Endothelial cell of umbilical vein (primary cell): ENCODE results near the gene FRS2. TPM values are rescaled to one million over a fixed set of nuclear protein-coding genes. Genes with fewer than 3 reads are reported as not detected.

Experiments
- BruUV-seq: library from RNA; stranded (reverse); fragments of 400-500 nt; replicated peaks from 2 replicates; lab custom pipeline; 2021; lab: Mats Ljungman, UMichigan
- CTCF ChIA-PET: fragments of 300-600, 350-600 bp; sonication (Branson Sonifier 250); formaldehyde crosslinking; loops from one replicate; lab custom pipeline; 2021; ENCODE audit warnings: antibody characterized with exemption, inconsistent platforms; lab: Charles Lee
- POLR2A ChIA-PET: fragments of 300-600, 350-600 bp; sonication (Branson Sonifier 250); formaldehyde crosslinking; loops from one replicate; lab custom pipeline; 2021; ENCODE audit warnings: antibody characterized with exemption, inconsistent platforms; lab: Charles Lee
- DNase-seq: peaks from one replicate; pipeline ENCODE4 v3.0.0-alpha.2; 2011; ENCODE audit warnings: low read depth, low spot score
- FAIRE-seq: peaks from 2 replicates; lab custom pipeline; 2011; peaks lifted over from hg19 to GRCh38; lab: Jason Lieb, UNC
- H2AFZ ChIP-seq: 2 replicates; pipeline ENCODE4 v1.6.0; 2012; ENCODE audit warnings: low read depth, low read length, control low read depth, inconsistent platforms
- H3K27ac ChIP-seq: 2 replicates; pipeline ENCODE4 v1.5.1; 2011; ENCODE audit warnings: low read depth, mild to moderate bottlenecking, control low read depth, low read length, moderate library complexity; ENCODE audit not compliant: insufficient read depth
- H3K27me3 ChIP-seq, 2 experiments: 2 replicates each; pipeline versions ENCODE4 v1.6.0 to v1.6.1; 2011; ENCODE audit warnings: low read length in 2 of 2, mixed read lengths in 1 of 2; ENCODE audit not compliant: control insufficient read depth in 2 of 2, insufficient read depth in 2 of 2
- H3K36me3 ChIP-seq, 2 experiments: 2 replicates in 1 of 2; 3 replicates in 1 of 2; pipeline ENCODE4 v1.5.1; 2011; ENCODE audit warnings: low read length in 2 of 2, mild to moderate bottlenecking in 1 of 2, moderate library complexity in 1 of 2; ENCODE audit not compliant: control insufficient read depth in 2 of 2, insufficient read depth in 2 of 2; ENCODE audit errors: extremely low read depth in 1 of 2
- H3K4me1 ChIP-seq: 3 replicates; pipeline ENCODE4 v1.5.1; 2011; ENCODE audit warnings: mild to moderate bottlenecking, low read length; ENCODE audit not compliant: control insufficient read depth, insufficient read depth; ENCODE audit errors: extremely low read depth
- H3K4me2 ChIP-seq: 2 replicates; pipeline ENCODE4 v1.6.1; 2011; ENCODE audit warnings: low read length, control low read depth, mixed read lengths; ENCODE audit not compliant: insufficient read depth
- H3K4me3 ChIP-seq, 3 experiments: fragments of 200-600 bp in 1 of 3; sonication (generic), shearing (Covaris generic) in 1 of 3; replicated peaks in 1 of 3; 2 replicates each; pipeline ENCODE4 v1.5.1; 2011 to 2016; ENCODE audit warnings: control low read depth in 3 of 3, low read length in 3 of 3, mild to moderate bottlenecking in 2 of 3, inconsistent platforms in 1 of 3, low read depth in 1 of 3, moderate library complexity in 1 of 3; ENCODE audit not compliant: insufficient read depth in 1 of 3
- H3K79me2 ChIP-seq: 2 replicates; pipeline ENCODE4 v1.6.0; 2012; ENCODE audit warnings: low read length, inconsistent platforms; ENCODE audit not compliant: control insufficient read depth, insufficient read depth
- H3K9ac ChIP-seq: replicated peaks from 2 replicates; pipeline ENCODE3; 2011; ENCODE audit warnings: low read length, control low read depth; ENCODE audit not compliant: insufficient read depth; ENCODE audit errors: extremely low read depth
- H3K9me1 ChIP-seq: replicated peaks from 3 replicates; pipeline ENCODE4 v1.6.0; 2011; ENCODE audit warnings: mild to moderate bottlenecking, low read length; ENCODE audit not compliant: control insufficient read depth, insufficient read depth; ENCODE audit errors: extremely low read depth
- H3K9me3 ChIP-seq: replicated peaks from 2 replicates; pipeline ENCODE4 v1.5.1; 2012; ENCODE audit warnings: low read length, inconsistent platforms; ENCODE audit not compliant: control insufficient read depth, insufficient read depth
- H4K20me1 ChIP-seq: replicated peaks from 2 replicates; pipeline ENCODE3; 2011; ENCODE audit warnings: mild to moderate bottlenecking, low read length; ENCODE audit not compliant: control insufficient read depth, insufficient read depth; ENCODE audit errors: extremely low read depth
- CTCF ChIP-seq, 2 donors: IDR thresholded peaks; 1 replicate in 1 of 2; 2 replicates in 1 of 2; pipeline ENCODE4 v1.5.1; 2011; ENCODE audit warnings: low read length in 2 of 2, mild to moderate bottlenecking in 2 of 2, moderate library complexity in 2 of 2, control low read depth in 1 of 2, inconsistent platforms in 1 of 2, low read depth in 1 of 2; ENCODE audit not compliant: insufficient read depth in 1 of 2; ENCODE audit errors: extremely low read depth in 1 of 2
- EZH2 ChIP-seq: IDR thresholded peaks from 2 replicates; pipeline ENCODE4 v1.6.1; 2012; ENCODE audit warnings: borderline replicate concordance, low read depth, mild to moderate bottlenecking, moderate library complexity, low read length, inconsistent platforms; ENCODE audit not compliant: severe bottlenecking
- GATA2 ChIP-seq: IDR thresholded peaks from 2 replicates; pipeline ENCODE4 v1.7.0; 2011; ENCODE audit warnings: low read depth, mild to moderate bottlenecking, moderate library complexity, mixed read lengths, low read length; ENCODE audit not compliant: insufficient read length, insufficient read depth
- JUN ChIP-seq: IDR thresholded peaks from 2 replicates; pipeline ENCODE4 v1.6.1; 2011; ENCODE audit warnings: borderline replicate concordance, low read depth; ENCODE audit not compliant: insufficient read length, insufficient read depth
- MAX ChIP-seq: IDR thresholded peaks from 2 replicates; pipeline ENCODE4 v1.6.1; 2011; ENCODE audit not compliant: insufficient read depth, insufficient read length
- MYC ChIP-seq: IDR thresholded peaks from one replicate; pipeline ENCODE4 v1.6.1; 2011; ENCODE audit warnings: mild to moderate bottlenecking, low read depth, low read length
- POLR2A ChIP-seq: IDR thresholded peaks from 2 replicates; pipeline ENCODE4 v1.6.1; 2012; ENCODE audit warnings: low read depth, mild to moderate bottlenecking, control low read depth, low read length
- POLR2AphosphoS5 ChIP-seq: IDR thresholded peaks from 2 replicates; pipeline ENCODE4 v1.6.1; 2012; ENCODE audit warnings: low read depth, mild to moderate bottlenecking, control low read depth, low read length, moderate library complexity; ENCODE audit not compliant: insufficient read depth
- dilution Hi-C: fragments of 300-500 bp; cut with MboI; formaldehyde crosslinking; loops from one replicate; pipeline ENCODE4 v1.15.0; 2019; ENCODE audit warnings: low sequenced_read_pairs; ENCODE audit not compliant: extremely low pct_ligation_motif_present
- intact Hi-C: fragments of 100-400 bp; cut with micrococcal nuclease; formaldehyde crosslinking; loops from one replicate; pipeline ENCODE4 v1.10.0; 2022
- polyA plus RNA-seq, 4 experiments: library from polyadenylated mRNA; depleted of rRNA in 3 of 4; stranded (reverse) in 3 of 4; unstranded in 1 of 4; fragments of >200 nt; gene quantifications; 2 replicates each; pipeline versions ENCODE4 v1.2.1 to v1.2.3, GENCODE V29; 2011 to 2012; ENCODE audit warnings: missing spikeins in 1 of 4
- total RNA-seq: library from RNA; stranded (reverse); gene quantifications from 2 replicates; pipeline ENCODE4 v1.2.3, GENCODE V29; 2021

Gene FRS2
- total and polyA plus RNA-seq, 2 donors (not counting 3 experiments of a cell fraction or from before 2014, with no cell fraction given), result 6.3 to 15.5 TPM

GRCh38 chr12:69579029-69579428 is 108.8 kb downstream of the FRS2 start:
- CTCF ChIA-PET, result interaction anchor here (1.8 to 2.8 kb wide), 2 partner anchors 9 to 13 kb away, joined by 6 to 39 read pairs; no protein-coding TSS in a partner anchor

More at GRCh38 chr12:69579029-69579428, 108.8 kb downstream of the FRS2 start:
- DNase-seq (no peak), FAIRE-seq (no peak)
- H3K27me3 ChIP-seq, result no peaks in the 10 kb centered on the region
- H3K9me1 ChIP-seq, result no peaks in the 10 kb centered on the region
- no TSS peak for BruUV-seq
- no peak overlapping the region for H3K4me3 ChIP-seq
- H3K27ac ChIP-seq, result no peak overlapping the region
- POLR2A ChIA-PET, result no interaction called here
- H3K9ac ChIP-seq, result no peak overlapping the region
- H4K20me1 ChIP-seq, result no peaks in the 10 kb centered on the region
- no peak overlapping the region for H2AFZ ChIP-seq
- dilution Hi-C loops, result loop anchor here (25.0 kb wide), 1 partner anchor 192 kb away; no protein-coding TSS in a partner anchor
- H3K4me2 ChIP-seq, result no peak overlapping the region
- H3K4me1 ChIP-seq, result no peaks in the 10 kb centered on the region
- TF ChIP-seq CTCF (IDR thresholded peaks at IDR 0.05; ENCODE audit: extremely low read depth in 1 of 2, insufficient read depth in 1 of 2, low read depth in 1 of 2, low read length in 2 of 2) (no peak), POLR2AphosphoS5 (no peak), MAX (no peak), POLR2A (no peak), JUN (no peak), GATA2 (no peak), MYC (no peak), EZH2 (no peak)
- H3K9me3 ChIP-seq, result no peaks in the 10 kb centered on the region
- H3K36me3 ChIP-seq, result peaks cover 3 to 6% of the 10 kb centered on the region in 2 experiments
- H3K79me2 ChIP-seq, result no peaks in the 10 kb centered on the region
- intact Hi-C loops, result no loop called here
